ENCODE results near the gene AKR1B15.
"Not testable (repeated sequence)": the region's sequence is repeated elsewhere in the genome, so short reads cannot be mapped to it uniquely, and the experiment has no call there.

The AKR1B15 gene

GRCh38 chr7:134530460-134530859 is 18.4 kb upstream of the AKR1B15 start:
- no peak overlapping the region for H3K4me3 ChIP-seq
- no peak overlapping the region for H3K27ac ChIP-seq

GRCh38 chr7:134532180-134532953 is 16.5 kb upstream of the AKR1B15 start:
- Histone ChIP-seq H3K4me3 (no peak overlapping the region), H3K27ac (peak overlapping the region in 7 of 21 experiments; percentile 4 to 44 (median 27))

- Histone ChIP-seq H3K4me3 (no peak overlapping the region), H3K27ac (peak overlapping the region in 3 of 21 experiments; percentile 17 to 34 (median 24))
These were observed 16.0 kb upstream of the AKR1B15 start for GRCh38 chr7:134532954-134533218.

GRCh38 chr7:134533288-134533771 is 15.6 kb upstream of the AKR1B15 start:
- no peak overlapping the region for H3K4me3 ChIP-seq
- peak overlapping the region in 2 of 21 experiments; percentile 17 to 34 for H3K27ac ChIP-seq

GRCh38 chr7:134534633-134535032 is 14.3 kb upstream of the AKR1B15 start:
- H3K27ac ChIP-seq = no peak overlapping the region
- no peak overlapping the region for H3K4me3 ChIP-seq

- Histone ChIP-seq H3K4me3 (no peak overlapping the region), H3K27ac (no peak overlapping the region)
These were observed 13.5 kb upstream of the AKR1B15 start for GRCh38 chr7:134535272-134535918.

- H3K27ac ChIP-seq = no peak overlapping the region
These were observed 13.0 kb upstream of the AKR1B15 start for GRCh38 chr7:134535919-134536299.

GRCh38 chr7:134536558-134536957 is 12.4 kb upstream of the AKR1B15 start:
- H3K4me3 ChIP-seq, H3K27ac ChIP-seq: not testable (repeated sequence)

More at GRCh38 chr7:134535919-134536299, 13.0 kb upstream of the AKR1B15 start:
- no peak overlapping the region for H3K4me3 ChIP-seq

GRCh38 chr7:134537273-134537781 is 11.6 kb upstream of the AKR1B15 start:
- not testable (repeated sequence) for H3K4me3 ChIP-seq, H3K27ac ChIP-seq

GRCh38 chr7:134539380-134540004 is 9.4 kb upstream of the AKR1B15 start:
- no peak overlapping the region for H3K4me3 ChIP-seq
- no peak overlapping the region for H3K27ac ChIP-seq

GRCh38 chr7:134541501-134542194 is 7.3 kb upstream of the AKR1B15 start:
- H3K4me3 ChIP-seq = not testable (repeated sequence)

GRCh38 chr7:134542195-134542771 is 6.6 kb upstream of the AKR1B15 start:
- no peak overlapping the region for H3K4me3 ChIP-seq
- H3K27ac ChIP-seq = no peak overlapping the region

More at GRCh38 chr7:134541501-134542194, 7.3 kb upstream of the AKR1B15 start:
- H3K27ac ChIP-seq = not testable (repeated sequence)

- H3K27ac ChIP-seq = no peak overlapping the region
- no peak overlapping the region for H3K4me3 ChIP-seq
These were observed 3.5 kb upstream of the AKR1B15 start for GRCh38 chr7:134545380-134545779.

GRCh38 chr7:134545918-134546317 is 3.0 kb upstream of the AKR1B15 start:
- H3K27ac ChIP-seq = no peak overlapping the region
- no peak overlapping the region for H3K4me3 ChIP-seq

- Histone ChIP-seq H3K27ac (no peak overlapping the region), H3K4me3 (peak overlapping the region in 1 of 7 experiments; percentile 23)
These were observed 2.0 kb upstream of the AKR1B15 start for GRCh38 chr7:134546955-134547354.

- Histone ChIP-seq H3K4me3 (peak overlapping the region in 2 of 7 experiments; percentile 10 to 23), H3K27ac (peak overlapping the region in 7 of 21 experiments; percentile 24 to 61 (median 29))
These were observed 1.4 kb upstream of the AKR1B15 start for GRCh38 chr7:134547397-134548054.

GRCh38 chr7:134549366-134549765 is 456 bp downstream of the AKR1B15 start:
- H3K4me3 ChIP-seq = peak overlapping the region in 3 of 7 experiments; percentile 2 to 21 (median 4)
- H3K27ac ChIP-seq = peak overlapping the region in 6 of 21 experiments; percentile 5 to 62 (median 34)

GRCh38 chr7:134552105-134552504 is 3.2 kb downstream of the AKR1B15 start:
- Histone ChIP-seq H3K27ac (no peak overlapping the region), H3K4me3 (no peak overlapping the region)

- Histone ChIP-seq H3K4me3 (no peak overlapping the region), H3K27ac (no peak overlapping the region)
These were observed 5.1 kb downstream of the AKR1B15 start for GRCh38 chr7:134553976-134554375.

Measured in skin epidermis (tissue), 12 donors.